Mesothelial cell of epicardium (in vitro differentiated cells): ENCODE data around the gene CSH2. TPM values are rescaled to one million over a fixed set of nuclear protein-coding genes. Genes with fewer than 3 reads are reported as not detected.

Experiments
- DNase-seq, 2 experiments: peaks; one replicate each; pipeline ENCODE4 v3.0.0; 2021; ENCODE audit warnings: low spot score in 2 of 2; ENCODE audit not compliant: unreplicated experiment in 2 of 2
- H3K27ac Mint-ChIP-seq: 2 replicates; pipeline ENCODE4 v1.8.0; 2021; ENCODE audit warnings: mixed read lengths
- H3K27me3 Mint-ChIP-seq: 2 replicates; pipeline ENCODE4 v1.8.0; 2021; ENCODE audit warnings: low read depth, mixed read lengths
- H3K36me3 Mint-ChIP-seq: 2 replicates; pipeline ENCODE4 v1.8.0; 2021; ENCODE audit warnings: mixed read lengths
- H3K4me1 Mint-ChIP-seq: 2 replicates; pipeline ENCODE4 v1.8.0; 2021; ENCODE audit warnings: mixed read lengths
- H3K4me3 Mint-ChIP-seq: 2 replicates; pipeline ENCODE4 v1.8.0; 2021; ENCODE audit warnings: mild to moderate bottlenecking, moderate library complexity, mixed read lengths
- H3K9me3 Mint-ChIP-seq: 2 replicates; pipeline ENCODE4 v1.8.0; 2021; ENCODE audit warnings: mixed read lengths
- total RNA-seq: library from RNA; stranded (reverse); gene quantifications from 3 replicates; pipeline ENCODE4 v1.2.1, GENCODE V29; 2021
- TF ChIP-seq, protein P1 (sequence below): fragments of 200-600 bp; sonication (generic); IDR thresholded peaks from one replicate; pipeline ENCODE4 v1.5.0; 2021; ENCODE audit warnings: antibody characterized with exemption; ENCODE audit not compliant: unreplicated experiment

CSH2 gene
- total RNA-seq, 1 donor from 2014 or later: not detected

DNA sequence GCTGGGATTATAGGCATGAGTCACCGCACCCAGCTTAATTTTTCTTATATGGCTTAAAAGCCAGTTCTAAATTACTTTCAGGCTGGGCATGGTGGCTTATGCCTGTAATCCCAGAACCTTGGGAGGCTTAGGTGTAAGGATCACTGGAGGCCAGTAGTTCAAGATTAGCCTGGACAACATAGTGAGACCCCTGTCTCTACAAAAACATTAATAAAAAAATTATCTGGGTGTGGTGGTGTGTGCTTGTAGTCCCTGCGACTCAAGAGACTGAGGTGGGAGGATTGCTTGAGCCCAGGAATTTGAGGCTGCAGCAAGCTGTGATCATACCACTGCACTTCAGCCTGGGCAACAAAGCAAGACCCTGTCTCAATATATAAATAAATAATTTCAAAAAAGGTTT is 20.2 kb downstream of the CSH2 start:
- peaks cover 3% of the 10 kb centered on the region for H3K4me1 Mint-ChIP-seq
- no peak overlapping the region for H3K27ac Mint-ChIP-seq
- H3K27me3 Mint-ChIP-seq: peaks cover 12% of the 10 kb centered on the region
- DNase-seq: no peak
- H3K4me3 Mint-ChIP-seq: no peak overlapping the region
- H3K9me3 Mint-ChIP-seq: peaks cover 4% of the 10 kb centered on the region
- TF ChIP-seq, protein P1, sequence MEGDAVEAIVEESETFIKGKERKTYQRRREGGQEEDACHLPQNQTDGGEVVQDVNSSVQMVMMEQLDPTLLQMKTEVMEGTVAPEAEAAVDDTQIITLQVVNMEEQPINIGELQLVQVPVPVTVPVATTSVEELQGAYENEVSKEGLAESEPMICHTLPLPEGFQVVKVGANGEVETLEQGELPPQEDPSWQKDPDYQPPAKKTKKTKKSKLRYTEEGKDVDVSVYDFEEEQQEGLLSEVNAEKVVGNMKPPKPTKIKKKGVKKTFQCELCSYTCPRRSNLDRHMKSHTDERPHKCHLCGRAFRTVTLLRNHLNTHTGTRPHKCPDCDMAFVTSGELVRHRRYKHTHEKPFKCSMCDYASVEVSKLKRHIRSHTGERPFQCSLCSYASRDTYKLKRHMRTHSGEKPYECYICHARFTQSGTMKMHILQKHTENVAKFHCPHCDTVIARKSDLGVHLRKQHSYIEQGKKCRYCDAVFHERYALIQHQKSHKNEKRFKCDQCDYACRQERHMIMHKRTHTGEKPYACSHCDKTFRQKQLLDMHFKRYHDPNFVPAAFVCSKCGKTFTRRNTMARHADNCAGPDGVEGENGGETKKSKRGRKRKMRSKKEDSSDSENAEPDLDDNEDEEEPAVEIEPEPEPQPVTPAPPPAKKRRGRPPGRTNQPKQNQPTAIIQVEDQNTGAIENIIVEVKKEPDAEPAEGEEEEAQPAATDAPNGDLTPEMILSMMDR: no peak
- H3K36me3 Mint-ChIP-seq: peaks cover 3% of the 10 kb centered on the region

DNA sequence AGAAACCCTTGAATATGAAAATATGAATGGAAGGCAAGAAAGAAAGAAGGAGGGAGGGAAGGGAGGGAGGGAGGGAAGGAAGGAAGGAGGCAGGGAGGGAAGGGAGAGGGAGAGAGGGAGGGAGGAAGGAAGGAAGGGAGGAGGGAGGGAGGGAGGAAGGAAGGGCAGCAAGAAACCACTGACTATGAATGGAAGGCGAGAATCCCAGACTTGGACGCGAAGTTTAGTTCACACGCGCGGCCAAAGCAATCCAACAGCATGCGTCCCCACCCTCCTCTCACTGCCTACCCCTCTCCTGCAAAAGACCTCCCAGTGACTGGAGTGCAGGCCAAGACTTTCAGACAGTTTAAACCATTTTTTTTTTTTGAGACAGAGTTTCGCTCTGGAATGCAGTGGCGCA is 23.1 kb downstream of the CSH2 start:
- DNase-seq: no peak
- Mint-ChIP-seq H3K9me3 (peaks cover 9% of the 10 kb centered on the region), H3K4me1 (peaks cover 3% of the 10 kb centered on the region), H3K4me3 (no peak overlapping the region), H3K27me3 (peaks cover 10% of the 10 kb centered on the region), H3K36me3 (peaks cover 3% of the 10 kb centered on the region), H3K27ac (no peak overlapping the region)
- TF ChIP-seq, protein P1: no peak

GRCh38 chr17:63848834-63849689 is 24.4 kb downstream of the CSH2 start:
- Mint-ChIP-seq H3K4me1 (peaks cover 6% of the 10 kb centered on the region), H3K4me3 (peak overlapping the region; percentile 74), H3K27ac (peak overlapping the region; percentile 94), H3K27me3 (peaks cover 6% of the 10 kb centered on the region), H3K36me3 (peaks cover 3% of the 10 kb centered on the region), H3K9me3 (peaks cover 9% of the 10 kb centered on the region)
- DNase-seq: peak; percentile 76 to 89
- TF ChIP-seq, protein P1: peak; percentile 24

GRCh38 chr17:63847525-63848249 is 25.8 kb downstream of the CSH2 start:
- Mint-ChIP-seq H3K4me3 (peak overlapping the region; percentile 17), H3K27ac (no peak overlapping the region), H3K9me3 (peaks cover 9% of the 10 kb centered on the region), H3K27me3 (peaks cover 4% of the 10 kb centered on the region), H3K36me3 (peaks cover 3% of the 10 kb centered on the region), H3K4me1 (peaks cover 9% of the 10 kb centered on the region)
- TF ChIP-seq, protein P1: no peak
- no peak for DNase-seq

GRCh38 chr17:63845509-63845908 is 28.0 kb downstream of the CSH2 start:
- no peak overlapping the region for H3K4me3 Mint-ChIP-seq
- H3K27ac Mint-ChIP-seq: no peak overlapping the region
- peaks cover 9% of the 10 kb centered on the region for H3K9me3 Mint-ChIP-seq
- TF ChIP-seq, protein P1: no peak
- H3K36me3 Mint-ChIP-seq: peaks cover 3% of the 10 kb centered on the region
- peaks cover 22% of the 10 kb centered on the region for H3K4me1 Mint-ChIP-seq
- peaks cover 4% of the 10 kb centered on the region for H3K27me3 Mint-ChIP-seq
- no peak for DNase-seq
